GM19240 (cell line): ENCODE results near the gene LRSAM1.

Experiments
- DNase-seq: peaks from one replicate; pipeline ENCODE4 v3.0.0; 2011; ENCODE audit warnings: low spot score; ENCODE audit not compliant: insufficient read length

The LRSAM1 gene

GRCh38 chr9:127534250-127534906, 83.1 kb downstream of the LRSAM1 start:
- DNase-seq, result no peak

GRCh38 chr9:127534931-127535330, 83.6 kb downstream of the LRSAM1 start:
- DNase-seq, result no peak

GRCh38 chr9:127535396-127535795, 84.1 kb downstream of the LRSAM1 start:
- DNase-seq, result no peak

GRCh38 chr9:127535834-127536233, 84.5 kb downstream of the LRSAM1 start:
- no peak for DNase-seq

- no peak for DNase-seq
Observed at GRCh38 chr9:127536499-127536898, 85.2 kb downstream of the LRSAM1 start.

- DNase-seq, result no peak
Observed at GRCh38 chr9:127537014-127537413, 85.7 kb downstream of the LRSAM1 start.

GRCh38 chr9:127537792-127538191, 86.5 kb downstream of the LRSAM1 start:
- no peak for DNase-seq

- DNase-seq, result no peak
Observed at GRCh38 chr9:127538849-127539258, 87.5 kb downstream of the LRSAM1 start.

GRCh38 chr9:127539259-127539981, 88.1 kb downstream of the LRSAM1 start:
- DNase-seq, result no peak

GRCh38 chr9:127539982-127540663, 88.8 kb downstream of the LRSAM1 start:
- DNase-seq, result no peak

GRCh38 chr9:127540664-127541041, 89.3 kb downstream of the LRSAM1 start:
- DNase-seq, result no peak

GRCh38 chr9:127541176-127541575, 89.9 kb downstream of the LRSAM1 start:
- no peak for DNase-seq

GRCh38 chr9:127541865-127542264, 90.6 kb downstream of the LRSAM1 start:
- DNase-seq, result no peak

GRCh38 chr9:127543221-127543620, 91.9 kb downstream of the LRSAM1 start:
- DNase-seq, result no peak

GRCh38 chr9:127543973-127544533, 92.7 kb downstream of the LRSAM1 start:
- no peak for DNase-seq

GRCh38 chr9:127545196-127546124, 94.2 kb downstream of the LRSAM1 start:
- no peak for DNase-seq

GRCh38 chr9:127546125-127546832, 95.0 kb downstream of the LRSAM1 start:
- DNase-seq, result no peak

GRCh38 chr9:127548352-127548881, 97.1 kb downstream of the LRSAM1 start:
- DNase-seq, result no peak

GRCh38 chr9:127549218-127549617, 97.9 kb downstream of the LRSAM1 start:
- no peak for DNase-seq

GRCh38 chr9:127549751-127550150, 98.4 kb downstream of the LRSAM1 start:
- no peak for DNase-seq
